SK-MEL-5 (cell line): ENCODE measurements around the gene ARFGAP1. TPM values are rescaled to one million over a fixed set of nuclear protein-coding genes. Genes with fewer than 3 reads are reported as not detected.

Experiments used
- DNase-seq: peaks from one replicate; pipeline ENCODE4 v3.0.0-alpha.2; 2016; ENCODE audit warnings: low read depth, low spot score
- in situ Hi-C: cut with HindIII; loops from 2 replicates; pipeline ENCODE4 v1.10.0; 2016; ENCODE audit warnings: low sequenced_read_pairs, high pct_unique_total_duplicates, low pct_unique_long_range_greater_than_20kb
- total RNA-seq: library from RNA; depleted of rRNA; stranded (reverse); fragments of >200 nt; shearing (Covaris generic); gene quantifications from 2 replicates; pipeline ENCODE4 v1.2.3, GENCODE V29; 2014

The ARFGAP1 gene
- total RNA-seq, 1 experiment from 2014 or later, result 61.5 TPM

GRCh38 chr20:63254606-63255384, 17.8 kb upstream of the ARFGAP1 start:
- no peak for DNase-seq
- in situ Hi-C loops, result no loop called here

GRCh38 chr20:63255931-63256704, 16.5 kb upstream of the ARFGAP1 start:
- DNase-seq, result no peak
- in situ Hi-C loops, result no loop called here

- no peak for DNase-seq
- in situ Hi-C loops, result no loop called here
Measured at GRCh38 chr20:63256954-63257353, 15.7 kb upstream of the ARFGAP1 start.

- DNase-seq, result no peak
- in situ Hi-C loops, result no loop called here
Measured at GRCh38 chr20:63257629-63258028, 15.0 kb upstream of the ARFGAP1 start.

- in situ Hi-C loops, result no loop called here
Measured at GRCh38 chr20:63258781-63259180, 13.8 kb upstream of the ARFGAP1 start.

GRCh38 chr20:63259734-63260460, 12.7 kb upstream of the ARFGAP1 start:
- in situ Hi-C loops, result no loop called here
- no peak for DNase-seq

More at GRCh38 chr20:63258781-63259180, 13.8 kb upstream of the ARFGAP1 start:
- no peak for DNase-seq

- DNase-seq, result no peak
- in situ Hi-C loops, result no loop called here
Measured at GRCh38 chr20:63260521-63260920, 12.1 kb upstream of the ARFGAP1 start.

GRCh38 chr20:63261060-63261794, 11.4 kb upstream of the ARFGAP1 start:
- no peak for DNase-seq
- in situ Hi-C loops, result no loop called here

- no peak for DNase-seq
- in situ Hi-C loops, result no loop called here
Measured at GRCh38 chr20:63261795-63262528, 10.7 kb upstream of the ARFGAP1 start.

GRCh38 chr20:63262836-63263235, 9.8 kb upstream of the ARFGAP1 start:
- in situ Hi-C loops, result no loop called here
- DNase-seq, result no peak

- in situ Hi-C loops, result no loop called here
- DNase-seq, result no peak
Measured at GRCh38 chr20:63264000-63264399, 8.6 kb upstream of the ARFGAP1 start.

GRCh38 chr20:63264519-63264918, 8.1 kb upstream of the ARFGAP1 start:
- no peak for DNase-seq
- in situ Hi-C loops, result no loop called here

- no peak for DNase-seq
- in situ Hi-C loops, result no loop called here
Measured at GRCh38 chr20:63265891-63266515, 6.6 kb upstream of the ARFGAP1 start.

- DNase-seq, result no peak
- in situ Hi-C loops, result no loop called here
Measured at GRCh38 chr20:63267691-63268090, 4.9 kb upstream of the ARFGAP1 start.

- in situ Hi-C loops, result no loop called here
- DNase-seq, result no peak
Measured at GRCh38 chr20:63268256-63268655, 4.4 kb upstream of the ARFGAP1 start.

- in situ Hi-C loops, result no loop called here
- DNase-seq, result no peak
Measured at GRCh38 chr20:63268671-63269439, 3.8 kb upstream of the ARFGAP1 start.
